SK-N-SH (cell line): ENCODE measurements around the gene DENND5A. TPM values are rescaled to one million over a fixed set of nuclear protein-coding genes. Genes with fewer than 3 reads are reported as not detected.

ENCODE experiments used
- CTCF ChIA-PET: fragments of 300-600, 350-600 bp; formaldehyde crosslinking; extraction: SDS; loops from one replicate; lab custom pipeline; 2021; lab: Yijun Ruan, JAX
- POLR2A ChIA-PET: fragments of 350-600 bp; sonication (Branson Sonifier 250); formaldehyde crosslinking; extraction: SDS; loops from one replicate; lab custom pipeline; 2020; ENCODE audit warnings: antibody characterized with exemption, inconsistent platforms; lab: Yijun Ruan, JAX
- DNase-seq: peaks from one replicate; pipeline ENCODE4 v3.0.0; 2012
- H2AFZ ChIP-seq: fragments of 200-600 bp; sonication (generic); 2 replicates; pipeline ENCODE4 v1.8.1; 2016; ENCODE audit warnings: antibody characterized with exemption, mild to moderate bottlenecking, low read depth
- H3F3A ChIP-seq: fragments of 200-600 bp; sonication (generic); replicated peaks from 2 replicates; pipeline ENCODE3; 2016; ENCODE audit warnings: antibody characterized with exemption, mild to moderate bottlenecking; ENCODE audit not compliant: insufficient read depth
- H3K27ac ChIP-seq, 2 experiments: fragments of 200-500 bp in 1 of 2; fragments of 200-600 bp in 1 of 2; sonication (Bioruptor generic) in 1 of 2; sonication (generic), shearing (Covaris generic) in 1 of 2; 2 replicates each; pipeline versions ENCODE4 v1.5.1 to v1.6.1; 2014 to 2016; ENCODE audit warnings: low read depth in 2 of 2, inconsistent platforms in 1 of 2, low read length in 1 of 2, mild to moderate bottlenecking in 1 of 2, mixed read lengths in 1 of 2
- H3K27me3 ChIP-seq: fragments of 200-600 bp; sonication (generic), shearing (Covaris generic); 2 replicates; pipeline ENCODE4 v1.6.1; 2016; ENCODE audit warnings: mixed run types; ENCODE audit not compliant: insufficient read depth
- H3K36me3 ChIP-seq, 2 experiments: fragments of 200-500 bp in 1 of 2; fragments of 200-600 bp in 1 of 2; sonication (Bioruptor generic) in 1 of 2; sonication (generic) in 1 of 2; replicated peaks in 1 of 2; 2 replicates each; pipeline versions ENCODE3 to v1.5.1; 2014 to 2016; ENCODE audit warnings: low read length in 1 of 2, mild to moderate bottlenecking in 1 of 2; ENCODE audit not compliant: insufficient read depth in 2 of 2, control insufficient read depth in 1 of 2
- H3K4me1 ChIP-seq, 2 experiments: fragments of 200-500 bp in 1 of 2; fragments of 200-600 bp in 1 of 2; sonication (Bioruptor generic) in 1 of 2; sonication (generic), shearing (Covaris generic) in 1 of 2; 2 replicates each; pipeline versions ENCODE4 v1.5.1 to v1.6.1; 2014 to 2016; ENCODE audit warnings: low read depth in 1 of 2, low read length in 1 of 2, mixed run types in 1 of 2; ENCODE audit not compliant: insufficient read depth in 2 of 2, control insufficient read depth in 1 of 2
- H3K4me2 ChIP-seq: fragments of 200-600 bp; sonication (generic), shearing (Covaris generic); 2 replicates; pipeline ENCODE4 v1.6.1; 2017; ENCODE audit warnings: mixed run types
- H3K4me3 ChIP-seq, 2 experiments: fragments of 200-500 bp in 1 of 2; fragments of 200-600 bp in 1 of 2; sonication (Bioruptor generic) in 1 of 2; sonication (generic), shearing (Covaris generic) in 1 of 2; 2 replicates each; pipeline versions ENCODE4 v1.5.1 to v1.8.1; 2014 to 2016; ENCODE audit warnings: low read depth in 2 of 2, inconsistent platforms in 1 of 2, low read length in 1 of 2, mild to moderate bottlenecking in 1 of 2, mixed read lengths in 1 of 2, moderate library complexity in 1 of 2
- H3K79me2 ChIP-seq: fragments of 200-600 bp; sonication (generic); 2 replicates; pipeline ENCODE4 v1.8.1; 2017; ENCODE audit warnings: mild to moderate bottlenecking; ENCODE audit not compliant: insufficient read depth
- H3K9ac ChIP-seq: fragments of 200-600 bp; sonication (generic); 2 replicates; pipeline ENCODE4 v1.6.1; 2017; ENCODE audit warnings: mixed run types
- H3K9me2 ChIP-seq: fragments of 200-600 bp; sonication (generic); 2 replicates; pipeline ENCODE4 v1.6.1; 2017; ENCODE audit warnings: mixed run types
- H3K9me3 ChIP-seq: fragments of 200-600 bp; sonication (generic); 2 replicates; pipeline ENCODE4 v1.6.1; 2017; ENCODE audit warnings: mixed run types, mild to moderate bottlenecking, moderate library complexity
- H4K20me1 ChIP-seq: fragments of 200-600 bp; sonication (generic); 2 replicates; pipeline ENCODE4 v1.6.1; 2017; ENCODE audit warnings: mild to moderate bottlenecking, mixed run types; ENCODE audit not compliant: insufficient read depth
- CTCF ChIP-seq: fragments of 200-600 bp; sonication (generic); IDR thresholded peaks from 2 replicates; pipeline ENCODE4 v1.6.1; 2017; ENCODE audit warnings: antibody characterized with exemption, mild to moderate bottlenecking, moderate library complexity
- ELF1 ChIP-seq: IDR thresholded peaks from 2 replicates; pipeline ENCODE4 v1.4.0; 2012
- EP300 ChIP-seq, 2 experiments: IDR thresholded peaks; 2 replicates each; pipeline versions ENCODE4 v1.4.0 to v1.6.1; 2012; ENCODE audit warnings: borderline replicate concordance in 1 of 2, low read depth in 1 of 2, low read length in 1 of 2
- FOSL2 ChIP-seq: IDR thresholded peaks from 2 replicates; pipeline ENCODE4 v1.4.0; 2012; ENCODE audit warnings: low read depth, mild to moderate bottlenecking, moderate library complexity, borderline replicate concordance
- GATA2 ChIP-seq: sonication (generic); formaldehyde crosslinking; IDR thresholded peaks from 2 replicates; pipeline ENCODE4 v1.5.0; 2020; ENCODE audit warnings: mild to moderate bottlenecking, missing genetic modification reagents
- JUND ChIP-seq: IDR thresholded peaks from 2 replicates; pipeline ENCODE4 v1.4.0; 2012
- MEF2A ChIP-seq: IDR thresholded peaks from 2 replicates; pipeline ENCODE4 v1.4.0; 2012; ENCODE audit warnings: low read depth, borderline replicate concordance
- MXI1 ChIP-seq: IDR thresholded peaks from 2 replicates; pipeline ENCODE4 v1.6.1; 2012; ENCODE audit warnings: mild to moderate bottlenecking, low read depth, low read length, improper control_type of control experiment
- NFIC ChIP-seq: IDR thresholded peaks from 2 replicates; pipeline ENCODE4 v1.4.0; 2012; ENCODE audit warnings: borderline replicate concordance
- NRF1 ChIP-seq: IDR thresholded peaks from 2 replicates; pipeline ENCODE4 v1.6.1; 2012; ENCODE audit warnings: low read depth, mild to moderate bottlenecking, low read length
- PBX3 ChIP-seq: IDR thresholded peaks from 2 replicates; pipeline ENCODE4; 2012
- RAD21 ChIP-seq: IDR thresholded peaks from 2 replicates; pipeline ENCODE4 v1.6.1; 2012; ENCODE audit warnings: mild to moderate bottlenecking, low read length
- RCOR1 ChIP-seq: fragments of 150-350 bp; IDR thresholded peaks from 2 replicates; pipeline ENCODE4 v1.6.1; 2017; ENCODE audit warnings: antibody characterized with exemption, low read length
- REST ChIP-seq: IDR thresholded peaks from 2 replicates; pipeline ENCODE4 v1.6.1; 2012; ENCODE audit warnings: mild to moderate bottlenecking, low read depth, low read length, moderate library complexity
- RFX5 ChIP-seq: IDR thresholded peaks from 2 replicates; pipeline ENCODE4 v1.6.1; 2012; ENCODE audit warnings: mild to moderate bottlenecking, improper control_type of control experiment, low read length
- RXRA ChIP-seq: IDR thresholded peaks from 2 replicates; pipeline ENCODE4 v1.4.0; 2012; ENCODE audit warnings: low read depth, mild to moderate bottlenecking, borderline replicate concordance
- SMC3 ChIP-seq: IDR thresholded peaks from 2 replicates; pipeline ENCODE4 v1.6.1; 2012; ENCODE audit warnings: low read depth, low read length, improper control_type of control experiment
- TAF1 ChIP-seq: IDR thresholded peaks from 2 replicates; pipeline ENCODE4 v1.6.1; 2012; ENCODE audit warnings: low read depth, mild to moderate bottlenecking, low read length, moderate library complexity, borderline replicate concordance
- WGBS: methylation state at CpG from one replicate; pipeline ENCODE4 v1.1.6; 2017; ENCODE audit warnings: low lambda C conversion rate; 5-methylcytosine and 5-hydroxymethylcytosine counted together
- polyA plus RNA-seq, 3 experiments: library from polyadenylated mRNA; depleted of rRNA; stranded (reverse); fragments of >200 nt; gene quantifications; 2 replicates each; pipeline ENCODE4 v1.2.3, GENCODE V29; 2012

The DENND5A gene
- polyA plus RNA-seq, 1 of the 3 experiments (the other 2 are of a cell fraction), result 110 TPM

GRCh38 chr11:9254416-9254815 is 10.7 kb downstream of the DENND5A start:
- no peak overlapping the region for H3K9ac ChIP-seq
- H4K20me1 ChIP-seq, result peaks cover 71% of the 10 kb centered on the region
- no peaks in the 10 kb centered on the region; a peak in 1 of 4 replicates for H3K4me1 ChIP-seq
- no peak for DNase-seq
- no peak overlapping the region for H3K4me3 ChIP-seq
- no peaks in the 10 kb centered on the region for H3K9me3 ChIP-seq
- WGBS, result 93% methylated on average over 3 of the region's 3 CpGs
- peaks cover 100% of the 10 kb centered on the region for H3K79me2 ChIP-seq
- H3F3A ChIP-seq, result peaks cover 26% of the 10 kb centered on the region
- no peak overlapping the region for H3K27ac ChIP-seq
- TF ChIP-seq REST, result no peak
- ChIA-PET POLR2A (interaction anchor here (1.7 kb wide), 1 partner anchor 10 kb away, joined by 4 read pairs; the partner anchor contains the start of gene DENND5A), CTCF (interaction anchor here (0.6 kb wide), 1 partner anchor 1119 kb away, joined by 5 read pairs; no protein-coding TSS in a partner anchor)
- no peak overlapping the region for H3K4me2 ChIP-seq
- no peaks in the 10 kb centered on the region for H3K27me3 ChIP-seq
- no peaks in the 10 kb centered on the region for H3K9me2 ChIP-seq
- H2AFZ ChIP-seq, result no peak overlapping the region
- no peaks in the 10 kb centered on the region for H3K36me3 ChIP-seq

GRCh38 chr11:9253086-9253485 is 12.1 kb downstream of the DENND5A start:
- Histone ChIP-seq H3K4me3 (no peak overlapping the region), H3K27me3 (no peaks in the 10 kb centered on the region), H3K27ac (no peak overlapping the region), H3K4me2 (no peak overlapping the region), H2AFZ (no peak overlapping the region), H3K9me2 (no peaks in the 10 kb centered on the region), H3K4me1 (no peaks in the 10 kb centered on the region; a peak in 1 of 4 replicates), H3K36me3 (no peaks in the 10 kb centered on the region), H3K9ac (no peak overlapping the region), H4K20me1 (peaks cover 66% of the 10 kb centered on the region), H3K79me2 (peaks cover 100% of the 10 kb centered on the region), H3F3A (peaks cover 26% of the 10 kb centered on the region), H3K9me3 (no peaks in the 10 kb centered on the region)
- WGBS, result 97% methylated on average over 3 of the region's 3 CpGs
- ChIA-PET POLR2A (no interaction called here), CTCF (interaction anchor here (0.7 kb wide), 1 partner anchor 36 kb away, joined by 3 read pairs; no protein-coding TSS in a partner anchor)
- TF ChIP-seq REST (no peak), TAF1 (no peak), SMC3 (no peak), CTCF (no peak), JUND (no peak), RAD21 (no peak), FOSL2 (no peak), NRF1 (no peak), PBX3 (no peak), ELF1 (no peak), GATA2 (CRISPR knock-in tag) (no peak), MEF2A (no peak), RFX5 (no peak), RXRA (no peak), NFIC (no peak), MXI1 (no peak), RCOR1 (no peak), EP300 (IDR thresholded peaks at IDR 0.05; ENCODE audit: borderline replicate concordance in 1 of 2, low read depth in 1 of 2, low read length in 1 of 2) (no peak)
- DNase-seq, result no peak
